SU-DHL-6 (cell line): ENCODE data around the gene RIC1.
"Not testable (repeated sequence)": the region's sequence is repeated elsewhere in the genome, so short reads cannot be mapped to it uniquely, and the experiment has no call there.

Experiments
- H2AFZ ChIP-seq: fragments of 200-600 bp; sonication (generic); 2 replicates; pipeline ENCODE4 v1.6.1; 2014; ENCODE audit warnings: low read depth, mild to moderate bottlenecking, moderate library complexity, mixed read lengths, antibody characterized with exemption, low read length; ENCODE audit not compliant: severe bottlenecking
- H3F3A ChIP-seq: fragments of 200-600 bp; shearing (Covaris generic); 2 replicates; pipeline ENCODE4 v1.6.0; 2016; ENCODE audit warnings: antibody characterized with exemption, mild to moderate bottlenecking; ENCODE audit not compliant: insufficient read depth
- H3K27ac ChIP-seq: fragments of 200-600 bp; sonication (generic); 2 replicates; pipeline ENCODE4 v1.5.1; 2016; ENCODE audit warnings: low read depth, mild to moderate bottlenecking, low read length, moderate library complexity, mixed read lengths
- H3K27me3 ChIP-seq: fragments of 200-600 bp; sonication (generic), shearing (Covaris generic); 2 replicates; pipeline ENCODE4 v1.6.0; 2014; ENCODE audit warnings: mild to moderate bottlenecking, low read length
- H3K36me3 ChIP-seq: fragments of 200-600 bp; sonication (generic); 2 replicates; pipeline ENCODE4 v1.6.1; 2014; ENCODE audit warnings: mild to moderate bottlenecking, low read length, mixed read lengths
- H3K4me2 ChIP-seq: fragments of 300-600, 200-600 bp; shearing (Covaris generic), sonication (generic); 2 replicates; pipeline ENCODE4 v1.6.0; 2014; ENCODE audit warnings: low read length, low read depth, mild to moderate bottlenecking; ENCODE audit not compliant: poor library complexity, severe bottlenecking
- H3K4me3 ChIP-seq: fragments of 200-600 bp; sonication (generic); 2 replicates; pipeline ENCODE4 v1.5.1; 2014; ENCODE audit warnings: antibody characterized with exemption, low read length, mild to moderate bottlenecking, mixed read lengths; ENCODE audit not compliant: insufficient read depth, poor library complexity, severe bottlenecking
- H3K79me2 ChIP-seq: fragments of 200-600 bp; sonication (generic); 2 replicates; pipeline ENCODE4 v1.6.1; 2014; ENCODE audit warnings: mild to moderate bottlenecking, low read length, moderate library complexity; ENCODE audit not compliant: insufficient read depth
- H3K9ac ChIP-seq: fragments of 200-600 bp; sonication (generic); 2 replicates; pipeline ENCODE4 v1.7.0; 2014; ENCODE audit warnings: mild to moderate bottlenecking, low read length
- H3K9me2 ChIP-seq: fragments of 200-600 bp; sonication (generic); replicated peaks from 2 replicates; pipeline ENCODE4 v1.6.1; 2014; ENCODE audit warnings: low read length; ENCODE audit not compliant: insufficient read depth
- H3K9me3 ChIP-seq: fragments of 200-600 bp; sonication (generic); 2 replicates; pipeline ENCODE4 v1.6.1; 2014; ENCODE audit warnings: low read length, mixed read lengths; ENCODE audit not compliant: insufficient read depth
- H4K20me1 ChIP-seq: fragments of 200-600 bp; sonication (generic); 2 replicates; pipeline ENCODE4 v1.6.1; 2014; ENCODE audit warnings: low read depth, mild to moderate bottlenecking, antibody characterized with exemption, low read length, moderate library complexity, mixed read lengths
- EZH2phosphoT487 ChIP-seq: fragments of 200-600 bp; sonication (generic), shearing (Covaris generic); conservative IDR thresholded peaks from 2 replicates; pipeline ENCODE4 v1.6.1; 2018; ENCODE audit warnings: mild to moderate bottlenecking, antibody characterized with exemption, low read length, moderate library complexity, mixed read lengths
- TF ChIP-seq, protein P1 (sequence below): fragments of 200-600 bp; sonication (generic); IDR thresholded peaks from one replicate; pipeline ENCODE4 v1.5.1; 2017; ENCODE audit warnings: antibody characterized with exemption, mild to moderate bottlenecking, low read length, moderate library complexity; ENCODE audit not compliant: insufficient read depth, poor library complexity, severe bottlenecking

Gene RIC1

GRCh38 chr9:5622016-5622415 is 6.9 kb upstream of the RIC1 start:
- no peaks in the 10 kb centered on the region for H3K36me3 ChIP-seq
- no peaks in the 10 kb centered on the region for H4K20me1 ChIP-seq
- no peaks in the 10 kb centered on the region for H3K27me3 ChIP-seq
- no peak overlapping the region for H2AFZ ChIP-seq
- peaks cover 20% of the 10 kb centered on the region for H3F3A ChIP-seq
- H3K9me3 ChIP-seq, result no peaks in the 10 kb centered on the region
- H3K79me2 ChIP-seq, result peaks cover 65% of the 10 kb centered on the region
- no peak overlapping the region for H3K4me2 ChIP-seq
- no peak overlapping the region for H3K9ac ChIP-seq
- H3K4me3 ChIP-seq, result no peak overlapping the region
- H3K9me2 ChIP-seq, result no peaks in the 10 kb centered on the region
- TF ChIP-seq EZH2phosphoT487, result no peak
- TF ChIP-seq, protein P1, sequence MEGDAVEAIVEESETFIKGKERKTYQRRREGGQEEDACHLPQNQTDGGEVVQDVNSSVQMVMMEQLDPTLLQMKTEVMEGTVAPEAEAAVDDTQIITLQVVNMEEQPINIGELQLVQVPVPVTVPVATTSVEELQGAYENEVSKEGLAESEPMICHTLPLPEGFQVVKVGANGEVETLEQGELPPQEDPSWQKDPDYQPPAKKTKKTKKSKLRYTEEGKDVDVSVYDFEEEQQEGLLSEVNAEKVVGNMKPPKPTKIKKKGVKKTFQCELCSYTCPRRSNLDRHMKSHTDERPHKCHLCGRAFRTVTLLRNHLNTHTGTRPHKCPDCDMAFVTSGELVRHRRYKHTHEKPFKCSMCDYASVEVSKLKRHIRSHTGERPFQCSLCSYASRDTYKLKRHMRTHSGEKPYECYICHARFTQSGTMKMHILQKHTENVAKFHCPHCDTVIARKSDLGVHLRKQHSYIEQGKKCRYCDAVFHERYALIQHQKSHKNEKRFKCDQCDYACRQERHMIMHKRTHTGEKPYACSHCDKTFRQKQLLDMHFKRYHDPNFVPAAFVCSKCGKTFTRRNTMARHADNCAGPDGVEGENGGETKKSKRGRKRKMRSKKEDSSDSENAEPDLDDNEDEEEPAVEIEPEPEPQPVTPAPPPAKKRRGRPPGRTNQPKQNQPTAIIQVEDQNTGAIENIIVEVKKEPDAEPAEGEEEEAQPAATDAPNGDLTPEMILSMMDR, result no peak
- no peak overlapping the region for H3K27ac ChIP-seq

- Histone ChIP-seq H3F3A (peaks cover 24% of the 10 kb centered on the region), H3K27ac (peak overlapping the region; percentile 98; the same call in 1 of the 2 replicates), H3K36me3 (no peaks in the 10 kb centered on the region), H3K9me3 (no peaks in the 10 kb centered on the region), H3K9ac (no peak overlapping the region), H3K4me3 (no peak overlapping the region), H3K79me2 (peaks cover 72% of the 10 kb centered on the region), H3K9me2 (no peaks in the 10 kb centered on the region), H3K27me3 (no peaks in the 10 kb centered on the region), H4K20me1 (no peaks in the 10 kb centered on the region), H3K4me2 (no peak overlapping the region), H2AFZ (no peak overlapping the region)
- TF ChIP-seq, protein P1, result no peak
- no peak for TF ChIP-seq EZH2phosphoT487
Observed at GRCh38 chr9:5624655-5625054, 4.3 kb upstream of the RIC1 start.

GRCh38 chr9:5626727-5627634 is 1.9 kb upstream of the RIC1 start:
- Histone ChIP-seq H3F3A (peaks cover 24% of the 10 kb centered on the region), H3K4me3 (peak overlapping the region; percentile 98), H2AFZ (no peak overlapping the region), H3K27me3 (no peaks in the 10 kb centered on the region), H3K9me3 (no peaks in the 10 kb centered on the region), H4K20me1 (peaks cover 14% of the 10 kb centered on the region), H3K9me2 (no peaks in the 10 kb centered on the region), H3K9ac (peak overlapping the region; percentile 90), H3K27ac (peak overlapping the region; percentile 98), H3K79me2 (peaks cover 74% of the 10 kb centered on the region), H3K4me2 (peak overlapping the region; percentile 99), H3K36me3 (no peaks in the 10 kb centered on the region)
- TF ChIP-seq EZH2phosphoT487, result no peak
- TF ChIP-seq, protein P1, result no peak

- peak overlapping the region; percentile 90 for H3K9ac ChIP-seq
- H3K36me3 ChIP-seq, H2AFZ ChIP-seq, H3K9me2 ChIP-seq, H3K27me3 ChIP-seq, H3K9me3 ChIP-seq: not testable (repeated sequence)
- peak overlapping the region; percentile 98 for H3K4me3 ChIP-seq
- H3F3A ChIP-seq, result peaks cover 24% of the 10 kb centered on the region
- peak overlapping the region; percentile 98 for H3K27ac ChIP-seq
- H3K79me2 ChIP-seq, result peaks cover 79% of the 10 kb centered on the region
- H4K20me1 ChIP-seq, result peaks cover 20% of the 10 kb centered on the region
- H3K4me2 ChIP-seq, result peak overlapping the region; percentile 99
Observed at GRCh38 chr9:5627686-5628085, 1.2 kb upstream of the RIC1 start.
